ENCODE measurements around the gene MYLK.

Gene MYLK

DNA sequence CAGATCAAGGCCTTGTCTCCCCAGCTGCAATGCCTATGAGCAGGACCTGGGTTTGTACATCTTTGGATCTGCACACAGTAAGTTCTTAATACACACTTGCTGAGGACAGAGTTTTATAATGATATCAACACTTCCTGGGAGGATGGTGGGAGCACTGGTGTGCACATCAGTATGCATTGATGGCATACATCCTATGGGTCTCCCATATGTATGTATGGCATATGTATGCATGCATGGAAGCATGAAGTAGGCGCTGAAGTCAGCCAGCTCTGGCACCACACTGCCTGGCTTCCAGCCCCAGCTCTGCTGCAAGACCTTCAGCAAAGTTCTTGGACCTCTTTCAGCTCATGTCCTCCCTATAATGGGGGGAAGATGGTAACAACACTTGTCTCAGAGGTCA is 68.2 kb downstream of the MYLK start:
- Histone ChIP-seq H3K36me3 (no peaks in the 10 kb centered on the region), H3K4me1 (ENCODE audit: control insufficient read depth in 1 of 2, insufficient read depth in 1 of 2, low read depth in 1 of 2, low read length in 1 of 2) (no peaks in the 10 kb centered on the region), H3K27me3 (no peaks in the 10 kb centered on the region)

GRCh38 chr3:123813876-123814275 is 70.3 kb downstream of the MYLK start:
- Histone ChIP-seq H3K9me3 (no peaks in the 10 kb centered on the region), H3K36me3 (no peaks in the 10 kb centered on the region), H3K27me3 (no peaks in the 10 kb centered on the region), H3K27ac (no peak overlapping the region), H3K4me3 (ENCODE audit: low read depth in 1 of 2, low read length in 1 of 2) (no peak overlapping the region), H3K4me1 (ENCODE audit: control insufficient read depth in 1 of 2, insufficient read depth in 1 of 2, low read depth in 1 of 2, low read length in 1 of 2) (no peaks in the 10 kb centered on the region)
- TF ChIP-seq CTCF (IDR thresholded peaks at IDR 0.05), result no peak

More for the DNA sequence above, 68.2 kb downstream of the MYLK start:
- Histone ChIP-seq H3K9me3 (no peaks in the 10 kb centered on the region), H3K27ac (no peak overlapping the region), H3K4me3 (ENCODE audit: low read depth in 1 of 2, low read length in 1 of 2) (no peak overlapping the region)
- no peak for TF ChIP-seq CTCF (IDR thresholded peaks at IDR 0.05)

DNA sequence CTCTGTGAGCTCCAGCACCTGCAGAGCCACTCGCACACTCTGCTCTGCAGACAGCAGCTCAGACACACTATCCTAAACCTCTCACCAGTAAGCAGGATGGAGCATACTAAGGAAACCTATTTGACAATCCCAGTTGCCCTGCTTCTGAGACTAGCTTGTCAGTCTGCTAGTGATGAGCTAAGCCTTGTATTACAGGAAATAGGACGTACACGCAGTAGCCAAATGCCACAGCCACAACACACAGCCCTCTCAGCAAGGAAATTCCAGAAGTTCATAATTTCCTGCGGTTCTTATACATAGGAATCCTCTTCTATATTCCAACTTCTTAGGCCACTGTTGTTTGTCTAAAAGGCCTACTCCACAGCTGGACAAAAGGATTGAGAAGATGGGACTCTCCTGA is 74.5 kb downstream of the MYLK start:
- H3K4me3 ChIP-seq (ENCODE audit: low read depth in 1 of 2, low read length in 1 of 2), result no peak overlapping the region
- H3K27me3 ChIP-seq, result no peaks in the 10 kb centered on the region
- H3K9me3 ChIP-seq, result no peaks in the 10 kb centered on the region
- no peak for TF ChIP-seq CTCF (IDR thresholded peaks at IDR 0.05)
- H3K36me3 ChIP-seq, result no peaks in the 10 kb centered on the region
- no peaks in the 10 kb centered on the region for H3K4me1 ChIP-seq (ENCODE audit: control insufficient read depth in 1 of 2, insufficient read depth in 1 of 2, low read depth in 1 of 2, low read length in 1 of 2)
- no peak overlapping the region for H3K27ac ChIP-seq

DNA sequence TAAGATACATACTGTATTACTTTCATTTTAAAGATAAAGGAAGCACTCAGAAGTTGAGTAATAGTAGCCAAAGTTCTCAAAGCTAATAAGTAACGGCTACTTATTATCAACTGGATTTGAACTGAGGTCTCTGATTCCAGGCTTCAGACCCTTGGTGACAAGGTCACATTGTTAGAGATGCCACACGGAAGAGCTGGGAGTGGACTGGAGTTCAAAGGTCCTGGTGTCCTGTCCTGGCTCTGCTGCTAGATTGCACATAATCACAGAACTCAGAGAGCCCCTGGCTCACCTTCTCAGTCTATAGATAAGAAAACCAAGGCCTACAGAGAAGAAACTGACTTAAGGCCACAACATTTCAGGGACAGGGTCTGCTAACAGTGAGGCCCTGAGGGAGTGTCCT is 75.3 kb downstream of the MYLK start:
- TF ChIP-seq CTCF (IDR thresholded peaks at IDR 0.05), result no peak
- Histone ChIP-seq H3K27me3 (no peaks in the 10 kb centered on the region), H3K4me3 (ENCODE audit: low read depth in 1 of 2, low read length in 1 of 2) (no peak overlapping the region), H3K4me1 (ENCODE audit: control insufficient read depth in 1 of 2, insufficient read depth in 1 of 2, low read depth in 1 of 2, low read length in 1 of 2) (no peaks in the 10 kb centered on the region), H3K9me3 (no peaks in the 10 kb centered on the region), H3K36me3 (no peaks in the 10 kb centered on the region), H3K27ac (no peak overlapping the region)

DNA sequence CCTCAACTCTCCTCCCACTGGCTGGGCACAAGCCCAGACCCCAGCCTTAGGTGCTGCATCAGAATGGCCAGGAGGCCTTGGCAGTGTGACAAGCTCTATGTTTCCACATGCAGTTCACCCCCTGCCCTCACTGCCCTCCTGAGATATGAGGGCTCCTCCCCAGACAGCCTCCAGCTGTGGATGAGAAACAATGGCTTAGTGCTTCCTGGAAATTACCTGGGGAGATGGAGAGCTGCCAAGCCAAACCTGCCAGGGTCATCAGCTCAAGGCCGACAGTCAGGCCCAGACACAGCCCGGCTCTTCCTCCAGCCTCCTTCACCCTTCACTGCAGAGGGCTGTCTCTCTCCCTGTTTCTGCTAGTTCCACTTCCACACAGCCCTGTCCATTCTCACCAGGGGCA is 76.3 kb downstream of the MYLK start:
- Histone ChIP-seq H3K4me3 (ENCODE audit: low read depth in 1 of 2, low read length in 1 of 2) (no peak overlapping the region), H3K36me3 (no peaks in the 10 kb centered on the region), H3K27me3 (no peaks in the 10 kb centered on the region), H3K27ac (no peak overlapping the region), H3K9me3 (no peaks in the 10 kb centered on the region), H3K4me1 (ENCODE audit: control insufficient read depth in 1 of 2, insufficient read depth in 1 of 2, low read depth in 1 of 2, low read length in 1 of 2) (no peaks in the 10 kb centered on the region)
- TF ChIP-seq CTCF (IDR thresholded peaks at IDR 0.05), result no peak

DNA sequence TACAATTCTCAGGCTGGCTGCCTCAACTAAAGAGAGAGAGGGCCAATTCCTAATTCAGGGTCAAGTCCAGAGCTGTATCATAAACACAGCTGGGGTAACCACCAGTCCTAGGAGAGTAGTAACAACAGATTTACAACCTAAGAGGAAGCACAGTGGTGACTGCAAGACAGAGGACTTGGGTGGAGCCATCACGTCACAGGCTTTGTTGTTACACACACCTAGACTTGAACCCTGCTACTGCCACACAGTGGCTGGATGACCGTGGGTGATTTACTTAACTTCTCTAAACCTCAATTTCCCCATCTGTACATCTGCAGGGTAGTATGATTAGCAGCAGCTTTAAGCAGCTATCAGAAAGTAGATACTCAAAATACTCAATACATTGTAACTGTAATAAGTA is 78.6 kb downstream of the MYLK start:
- H3K4me3 ChIP-seq (ENCODE audit: low read depth in 1 of 2, low read length in 1 of 2), result no peak overlapping the region
- H3K27ac ChIP-seq, result no peak overlapping the region
- H3K4me1 ChIP-seq (ENCODE audit: control insufficient read depth in 1 of 2, insufficient read depth in 1 of 2, low read depth in 1 of 2, low read length in 1 of 2), result no peaks in the 10 kb centered on the region
- no peak for TF ChIP-seq CTCF (IDR thresholded peaks at IDR 0.05)
- H3K36me3 ChIP-seq, result no peaks in the 10 kb centered on the region
- H3K9me3 ChIP-seq, result no peaks in the 10 kb centered on the region
- no peaks in the 10 kb centered on the region for H3K27me3 ChIP-seq
